ENCODE results near the gene NTS. TPM values are rescaled to one million over a fixed set of nuclear protein-coding genes. Genes with fewer than 3 reads are reported as not detected.
A peak's percentile ranks its signal among the peaks of the same experiment; 100 is the strongest.

Gene NTS, protein sequence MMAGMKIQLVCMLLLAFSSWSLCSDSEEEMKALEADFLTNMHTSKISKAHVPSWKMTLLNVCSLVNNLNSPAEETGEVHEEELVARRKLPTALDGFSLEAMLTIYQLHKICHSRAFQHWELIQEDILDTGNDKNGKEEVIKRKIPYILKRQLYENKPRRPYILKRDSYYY
- total RNA-seq, result not detected
- long read RNA-seq, result 0 reads

- DNase-seq (ENCODE audit: missing footprints) (no peak), ATAC-seq (no peak)
- intact Hi-C loops (cut with DNase I), result loop anchor here (5.0 kb wide), 1 partner anchor 407 kb away; no protein-coding TSS in a partner anchor
Measured at GRCh38 chr12:85874031-85874461, at the start of gene NTS. Gene NTS (plus strand): TSS chr12:85874295. CDS start chr12:85874404, 109 bp downstream.

DNA sequence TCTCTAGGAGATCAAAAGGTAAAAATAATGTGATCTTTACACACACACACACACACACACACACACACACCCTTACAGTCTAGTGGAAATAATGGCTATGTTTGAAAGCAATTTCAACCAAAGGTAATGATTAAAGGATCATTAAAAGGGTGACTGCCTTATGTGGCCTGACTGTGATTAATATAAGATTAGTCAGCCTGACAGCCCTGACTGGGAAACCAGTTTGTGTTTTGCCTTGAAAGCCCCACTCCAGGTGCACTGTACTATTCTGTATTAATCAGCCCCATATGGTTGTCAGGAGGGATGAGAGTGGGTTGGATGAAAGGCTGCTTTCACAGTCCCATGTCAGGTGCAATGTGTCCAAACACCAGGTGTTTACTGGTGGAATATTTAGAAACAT is 48.3 kb upstream of the NTS start:
- ATAC-seq (no peak), DNase-seq (ENCODE audit: missing footprints) (no peak)
- intact Hi-C loops (cut with DNase I), result no loop called here

GRCh38 chr12:85828576-85828975 is 45.5 kb upstream of the NTS start:
- DNase-seq (ENCODE audit: missing footprints) (no peak), ATAC-seq (no peak)
- intact Hi-C loops (cut with DNase I), result no loop called here

- intact Hi-C loops (cut with DNase I), result no loop called here
- DNase-seq (ENCODE audit: missing footprints) (no peak), ATAC-seq (no peak)
Measured at GRCh38 chr12:85829391-85829790, 44.7 kb upstream of the NTS start.

DNA sequence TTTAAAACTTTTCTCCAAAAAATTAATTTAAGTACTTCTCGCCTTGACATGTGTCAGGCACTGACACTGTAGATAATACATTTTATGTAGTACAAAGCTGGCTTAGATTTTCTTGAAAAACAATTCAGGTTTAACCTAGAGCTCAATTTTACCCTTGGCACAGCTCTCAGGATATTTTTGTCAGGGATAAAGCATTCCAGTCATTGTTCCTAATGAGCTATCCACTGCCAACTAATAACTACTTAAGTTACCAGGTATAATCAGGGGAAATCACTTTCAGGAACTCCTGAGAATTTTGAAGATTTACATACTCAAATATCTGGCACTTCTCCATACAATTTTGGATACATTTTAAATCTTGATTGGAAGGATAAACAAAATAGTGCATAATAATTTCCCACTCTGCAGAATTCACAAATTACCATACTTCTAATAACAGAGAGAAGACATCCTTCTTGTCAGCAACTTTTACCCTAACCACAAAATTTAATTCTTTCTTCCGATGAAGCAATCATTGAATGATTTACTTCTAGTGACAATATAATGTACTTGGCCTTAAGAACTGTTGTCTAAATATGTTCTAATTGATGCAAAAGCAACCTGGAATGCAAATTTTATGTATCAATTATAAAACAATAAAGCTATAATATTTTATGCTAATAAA is 42.6 kb upstream of the NTS start:
- ATAC-seq (no peak), DNase-seq (ENCODE audit: missing footprints) (no peak)
- intact Hi-C loops (cut with DNase I), result no loop called here

GRCh38 chr12:85833579-85833978 is 40.5 kb upstream of the NTS start:
- intact Hi-C loops (cut with DNase I), result no loop called here
- DNase-seq (ENCODE audit: missing footprints) (no peak), ATAC-seq (no peak)

GRCh38 chr12:85834378-85834777 is 39.7 kb upstream of the NTS start:
- ATAC-seq, result no peak
- intact Hi-C loops (cut with DNase I), result no loop called here
- DNase-seq (ENCODE audit: missing footprints), result no peak

DNA sequence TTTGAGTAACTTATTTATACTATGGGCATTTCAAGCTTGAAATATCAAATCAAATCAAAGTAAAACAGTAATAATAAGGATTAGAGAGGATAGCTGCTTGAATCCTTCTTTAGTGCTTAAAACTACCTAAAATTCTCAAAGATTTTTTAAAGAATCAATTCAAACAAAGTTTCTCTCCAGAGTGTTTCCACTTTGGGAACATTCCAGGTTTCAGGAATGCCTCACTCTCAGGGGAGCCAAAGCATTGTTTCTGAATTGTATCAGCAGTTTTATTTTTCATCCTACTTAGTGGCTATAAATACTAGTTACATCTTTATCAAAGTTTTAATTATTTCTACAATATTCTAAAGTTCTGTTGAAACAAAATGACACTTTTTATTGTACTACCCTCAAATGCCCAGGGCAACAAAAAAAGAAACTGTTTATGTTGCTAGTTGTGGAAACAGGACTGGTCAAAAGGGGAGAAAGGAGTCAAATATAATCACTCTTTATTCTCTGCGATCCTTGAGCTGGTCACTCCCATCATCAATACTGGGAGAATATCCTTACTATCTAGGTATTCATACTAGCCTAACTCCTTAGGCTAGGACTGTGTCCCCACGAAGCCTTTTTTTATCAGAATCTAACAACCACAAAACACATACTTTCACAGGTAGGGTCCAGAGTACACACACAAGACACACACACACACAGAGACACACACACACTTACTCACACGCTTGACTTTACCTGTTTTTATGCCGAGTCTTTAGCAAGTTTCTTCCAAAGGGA is 38.5 kb upstream of the NTS start:
- peak; percentile 45 for ATAC-seq
- intact Hi-C loops (cut with DNase I), result no loop called here
- no peak for DNase-seq (ENCODE audit: missing footprints)

GRCh38 chr12:85836197-85837090 is 37.7 kb upstream of the NTS start, which contains the start of gene RASSF9:
Gene RASSF9 (minus strand): TSS chr12:85836409. CDS start chr12:85836201, 208 bp downstream.
- ATAC-seq (peak; percentile 92), DNase-seq (ENCODE audit: missing footprints) (peak; percentile 71)
- intact Hi-C loops (cut with DNase I), result no loop called here

GRCh38 chr12:85843606-85844310 is 30.3 kb upstream of the NTS start:
- intact Hi-C loops (cut with DNase I), result no loop called here

DNA sequence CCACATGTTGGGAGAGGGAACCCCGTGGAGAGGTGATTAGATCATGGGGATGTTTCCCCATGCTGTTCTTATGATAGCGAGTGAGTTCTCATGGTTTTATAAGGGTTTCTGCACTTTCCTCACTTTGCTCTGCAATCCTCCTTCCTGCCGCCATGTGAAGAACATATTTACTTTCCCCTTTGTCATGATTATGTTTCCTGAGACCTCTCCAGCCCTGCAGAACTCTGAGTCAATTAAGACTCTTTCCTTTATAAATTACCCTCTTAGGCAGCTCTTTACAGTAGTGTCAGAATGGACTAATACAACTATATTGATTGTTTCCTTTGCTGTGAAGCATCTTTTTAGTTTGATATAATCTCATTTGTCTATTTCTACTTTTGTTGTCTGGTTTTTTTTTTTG is 24.8 kb upstream of the NTS start:
- ATAC-seq, result no peak
- DNase-seq (ENCODE audit: missing footprints), result no peak
- intact Hi-C loops (cut with DNase I), result no loop called here

More at GRCh38 chr12:85843606-85844310, 30.3 kb upstream of the NTS start:
- ATAC-seq, result no peak
- DNase-seq (ENCODE audit: missing footprints), result peak; percentile 55

DNA sequence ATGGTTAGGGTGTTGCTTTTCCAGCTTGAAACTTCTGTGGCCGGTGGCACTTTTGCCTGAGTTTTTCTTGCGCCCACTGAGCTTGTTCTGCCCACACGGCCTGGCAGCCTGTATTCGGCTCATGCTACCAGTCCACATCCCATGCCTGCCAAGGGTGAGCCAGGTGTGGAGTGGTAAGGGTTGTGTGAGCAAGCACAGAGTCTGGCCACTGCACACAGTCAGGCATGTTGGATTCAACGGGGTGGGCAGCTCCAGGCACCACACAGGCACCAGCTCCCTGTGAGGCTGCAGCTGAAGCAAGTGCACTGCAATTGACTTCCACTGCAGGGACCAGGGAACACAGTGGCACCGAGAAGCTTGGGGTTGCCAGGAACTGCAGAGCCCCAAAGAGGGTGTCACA is 18.8 kb upstream of the NTS start:
- no peak for ATAC-seq
- DNase-seq (ENCODE audit: missing footprints), result peak; percentile 58
- intact Hi-C loops (cut with DNase I), result no loop called here

- no peak for DNase-seq (ENCODE audit: missing footprints)
- intact Hi-C loops (cut with DNase I), result no loop called here
- no peak for ATAC-seq
Measured at GRCh38 chr12:85856966-85857365, 17.1 kb upstream of the NTS start.

GRCh38 chr12:85865890-85866289 is 8.2 kb upstream of the NTS start:
- intact Hi-C loops (cut with DNase I), result loop anchor here (1.0 to 10.0 kb wide), 3 partner anchors 51 to 291 kb away; no protein-coding TSS in a partner anchor
- DNase-seq (ENCODE audit: missing footprints) (peak; percentile 72), ATAC-seq (peak; percentile 79)

DNA sequence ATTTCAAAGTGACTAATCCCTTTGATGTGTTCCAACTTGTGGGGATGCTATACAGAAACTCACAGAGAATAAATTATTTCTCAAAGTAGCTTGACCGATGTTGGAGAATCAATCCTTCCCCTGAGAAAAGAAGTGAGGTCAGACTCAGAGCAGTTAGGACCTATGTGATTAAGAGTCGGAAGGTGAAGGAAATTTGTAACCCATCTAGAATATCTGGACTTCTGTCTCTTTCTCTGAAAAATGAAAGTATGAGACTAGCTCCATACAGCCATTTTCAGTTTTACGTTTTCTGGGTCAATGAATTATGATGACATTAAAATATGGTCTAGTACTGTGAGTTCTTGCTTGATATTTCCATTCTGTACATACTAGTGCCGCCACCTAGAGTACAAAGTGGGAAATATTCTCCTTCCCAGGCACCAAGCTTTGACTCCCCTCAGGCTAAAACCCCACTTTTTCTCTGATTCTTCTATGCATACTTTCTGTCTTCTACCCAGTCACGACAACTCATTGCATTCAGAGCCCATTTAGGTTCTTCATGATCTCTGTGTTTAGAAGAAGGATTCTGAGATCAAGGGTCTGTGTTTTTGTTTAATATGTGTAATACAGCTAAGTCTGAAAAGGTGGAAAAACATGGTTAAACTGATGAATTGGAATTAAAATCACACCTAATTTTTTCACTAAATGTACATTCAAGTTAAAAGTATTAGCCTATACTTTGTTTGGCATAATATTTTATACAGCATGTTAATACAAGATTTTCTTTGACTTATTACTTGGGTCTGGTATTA is 6.9 kb upstream of the NTS start:
- intact Hi-C loops (cut with DNase I), result loop anchor here (1.0 to 10.0 kb wide), 3 partner anchors 52 to 292 kb away; no protein-coding TSS in a partner anchor
- ATAC-seq, result peak; percentile 88
- DNase-seq (ENCODE audit: missing footprints), result no peak

DNA sequence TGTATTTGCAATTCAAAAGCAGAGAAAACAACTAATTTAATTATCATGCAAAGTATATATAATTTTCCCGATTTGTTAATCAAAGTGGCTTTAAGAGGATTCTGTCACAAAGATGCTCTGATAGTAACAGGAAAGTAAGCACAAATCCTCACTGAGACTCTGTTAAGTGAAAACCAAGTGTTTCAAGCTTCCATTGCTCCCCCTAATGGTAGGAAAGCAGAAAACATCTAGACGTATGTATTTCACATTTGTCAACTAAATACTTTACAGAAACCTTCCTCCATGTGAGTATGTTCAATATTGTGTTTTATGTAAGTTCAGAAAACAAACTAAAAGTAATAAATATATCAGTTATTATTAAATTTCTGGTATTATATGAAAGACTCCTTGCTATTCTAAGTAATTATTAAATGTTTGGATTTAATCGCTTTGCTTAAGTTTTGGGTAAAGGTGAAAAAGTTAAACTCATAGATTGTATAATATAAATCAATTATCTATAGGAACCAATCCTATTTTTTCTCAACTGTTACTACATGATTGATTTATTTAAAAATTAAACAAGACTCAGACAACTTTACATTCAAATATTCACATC is 1.5 kb upstream of the NTS start:
- ATAC-seq (no peak), DNase-seq (ENCODE audit: missing footprints) (no peak)
- intact Hi-C loops (cut with DNase I), result loop anchor here (5.0 kb wide), 1 partner anchor 405 kb away; no protein-coding TSS in a partner anchor

- no peak for ATAC-seq
- intact Hi-C loops (cut with DNase I), result no loop called here
- no peak for DNase-seq (ENCODE audit: missing footprints)
Measured at GRCh38 chr12:85877459-85877858, 3.4 kb downstream of the NTS start.
